ELR (cell line): ENCODE results near the gene GNAQ.
A peak's percentile ranks its signal among the peaks of the same experiment; 100 is the strongest.
"Not testable (repeated sequence)": the region's sequence is repeated elsewhere in the genome, so short reads cannot be mapped to it uniquely, and the experiment has no call there.

Experiments
- DNase-seq: peaks from one replicate; pipeline ENCODE4 v3.0.0-alpha.2; 2015; ENCODE audit warnings: low read depth

GNAQ gene

DNA sequence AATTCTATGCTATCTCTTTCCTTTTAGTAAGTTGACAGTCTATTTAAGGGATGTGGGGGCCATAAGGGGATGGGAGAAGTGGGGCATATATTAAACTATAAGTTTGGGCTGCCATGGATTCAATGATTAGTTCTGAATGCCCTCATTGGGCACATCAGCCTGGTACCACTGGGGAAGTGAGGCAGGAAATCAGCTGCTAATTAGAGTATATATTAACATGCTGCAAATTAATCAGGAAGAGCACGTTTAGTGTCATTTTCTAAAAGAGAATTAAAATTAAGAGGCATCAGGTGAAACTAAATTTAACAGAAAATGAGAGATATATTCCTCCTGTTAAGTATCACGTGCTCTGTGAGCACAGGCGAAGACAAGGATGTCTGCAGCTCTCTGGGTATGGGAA is 260.4 kb downstream of the GNAQ start:
- no peak for DNase-seq

DNA sequence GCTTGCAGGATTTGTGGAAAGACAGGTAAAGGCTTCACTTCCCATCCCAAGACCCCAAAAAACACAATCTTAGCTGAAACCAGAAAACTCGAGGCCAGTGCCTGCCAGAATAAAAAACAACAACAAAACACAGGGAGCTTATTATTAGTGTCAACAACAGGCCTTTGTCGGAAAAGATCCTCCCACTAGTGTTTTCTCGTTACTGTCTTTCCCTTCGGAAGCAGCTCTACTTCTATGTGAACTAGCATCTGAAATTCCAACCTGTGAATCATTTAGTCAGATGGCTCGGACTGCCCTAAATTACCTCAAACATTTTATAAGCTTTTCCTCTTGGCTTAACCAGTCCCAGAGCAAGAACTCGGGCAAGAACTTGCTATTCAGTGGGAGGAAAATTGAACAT is 261.3 kb downstream of the GNAQ start:
- no peak for DNase-seq

DNA sequence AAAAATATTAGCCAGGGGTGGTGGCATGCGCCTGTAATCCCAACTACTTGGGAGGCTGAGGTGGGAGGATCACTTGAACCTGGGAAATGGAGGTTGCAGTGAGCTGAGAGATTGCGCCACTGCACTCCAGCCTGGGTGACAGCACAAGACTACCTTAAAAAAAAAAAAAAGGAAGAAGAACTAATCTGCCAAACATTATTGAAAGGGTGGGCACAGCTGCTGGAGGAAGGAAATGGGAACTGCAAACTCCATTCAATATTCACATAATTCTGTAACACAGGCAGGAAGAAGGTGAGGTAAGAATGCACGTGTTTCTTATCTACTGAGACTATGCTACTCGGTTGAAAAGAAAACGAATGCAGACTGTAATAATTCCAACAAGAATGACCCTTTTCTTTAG is 262.4 kb downstream of the GNAQ start:
- no peak for DNase-seq

DNA sequence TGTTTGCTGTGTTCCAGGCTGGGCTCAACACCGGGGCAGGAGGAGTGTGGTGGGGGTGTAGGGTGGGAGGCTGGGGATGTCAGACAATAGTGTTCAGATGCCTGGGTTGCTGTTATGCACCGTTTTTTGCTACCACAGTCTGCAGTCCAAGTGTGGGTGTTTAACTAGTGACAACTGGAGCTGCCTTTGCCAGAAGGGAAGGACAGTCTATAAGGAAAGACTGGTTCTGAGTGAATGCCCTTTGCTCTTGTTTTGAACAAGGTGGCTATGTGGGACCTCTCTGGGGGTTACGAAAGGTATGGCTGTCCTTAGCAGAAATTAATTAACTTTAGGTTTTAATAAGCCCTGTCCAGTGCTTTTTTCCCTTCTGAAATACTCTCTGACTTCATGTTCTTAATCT is 265.0 kb downstream of the GNAQ start:
- no peak for DNase-seq

DNA sequence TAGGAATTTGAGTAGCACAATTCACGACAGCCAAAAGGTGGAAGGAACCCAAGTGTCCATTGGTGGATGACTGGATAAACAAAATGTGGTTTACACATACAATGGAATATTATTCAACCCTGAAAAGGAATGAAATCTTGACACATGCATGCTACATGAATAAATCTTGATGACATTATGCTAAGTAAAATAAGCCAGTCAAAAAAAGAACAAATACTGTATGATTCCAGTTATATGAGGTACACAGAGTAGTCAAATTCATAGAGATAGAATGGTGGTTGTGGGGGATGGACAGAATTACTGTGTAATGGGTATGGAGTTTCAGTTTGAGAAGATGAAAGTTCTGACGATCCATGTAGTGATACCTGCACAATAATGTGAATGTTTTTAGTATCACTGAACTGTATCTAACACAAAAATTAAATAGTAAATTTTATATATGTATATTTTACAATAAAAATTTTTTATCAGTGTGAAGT is 265.8 kb downstream of the GNAQ start:
- no peak for DNase-seq

DNA sequence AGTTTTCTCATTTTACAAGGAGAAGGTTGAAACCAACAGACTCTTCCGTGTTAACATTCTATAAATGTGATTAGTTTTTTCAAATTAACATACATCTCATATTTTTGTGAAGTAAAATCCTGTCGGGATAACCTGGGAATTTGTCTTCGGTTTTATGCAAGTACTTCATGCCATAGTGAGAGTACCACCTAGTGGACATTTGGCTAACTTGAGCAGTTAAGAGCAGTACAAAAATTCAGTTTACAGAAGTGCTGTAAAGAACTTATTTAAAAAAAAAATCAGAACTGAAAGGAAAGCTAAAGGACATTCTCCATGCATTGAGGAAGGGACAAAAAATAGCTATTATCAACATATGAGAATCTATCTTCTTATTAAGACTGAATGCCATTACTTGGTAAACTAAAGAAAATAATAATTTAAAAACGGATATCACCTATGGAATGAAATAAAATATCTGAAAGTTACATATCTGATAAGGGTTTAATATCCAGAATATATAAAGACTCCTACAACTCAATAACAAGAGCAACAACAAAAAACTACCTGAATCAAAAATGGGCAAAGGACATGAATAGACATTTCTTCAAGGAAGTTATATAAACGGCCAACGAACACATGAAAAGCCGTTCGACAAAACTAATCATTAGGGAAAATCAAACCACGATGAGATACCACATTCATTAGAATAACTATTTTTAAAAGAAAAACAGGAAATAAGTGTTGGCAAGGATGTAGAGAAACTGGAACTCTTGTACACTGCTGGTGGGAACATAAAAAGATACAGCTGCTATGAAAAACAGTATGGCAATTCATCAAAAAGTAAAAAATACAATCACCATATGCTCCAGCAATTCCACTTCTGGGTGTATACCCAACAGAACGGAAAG is 266.5 kb downstream of the GNAQ start:
- peak; percentile 68 for DNase-seq

DNA sequence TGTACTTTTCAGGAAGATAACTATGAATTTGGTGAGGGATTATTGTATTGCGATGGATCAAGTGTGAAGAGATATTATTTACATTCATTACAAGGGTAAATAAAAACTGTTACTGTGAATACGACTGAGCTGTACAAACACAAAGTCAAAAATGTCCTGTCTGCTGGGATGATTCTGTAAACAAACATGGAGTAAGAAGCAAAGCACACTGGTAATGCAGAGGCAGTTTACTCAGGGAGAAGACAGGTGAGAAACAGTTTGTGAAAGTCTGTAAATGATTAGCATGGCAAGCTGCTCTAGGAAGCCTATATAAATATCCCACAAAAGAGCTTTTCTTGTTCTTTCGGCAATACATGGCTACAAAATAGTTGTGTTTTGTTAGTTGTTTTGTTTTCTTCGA is 268.0 kb downstream of the GNAQ start:
- DNase-seq, result no peak

DNA sequence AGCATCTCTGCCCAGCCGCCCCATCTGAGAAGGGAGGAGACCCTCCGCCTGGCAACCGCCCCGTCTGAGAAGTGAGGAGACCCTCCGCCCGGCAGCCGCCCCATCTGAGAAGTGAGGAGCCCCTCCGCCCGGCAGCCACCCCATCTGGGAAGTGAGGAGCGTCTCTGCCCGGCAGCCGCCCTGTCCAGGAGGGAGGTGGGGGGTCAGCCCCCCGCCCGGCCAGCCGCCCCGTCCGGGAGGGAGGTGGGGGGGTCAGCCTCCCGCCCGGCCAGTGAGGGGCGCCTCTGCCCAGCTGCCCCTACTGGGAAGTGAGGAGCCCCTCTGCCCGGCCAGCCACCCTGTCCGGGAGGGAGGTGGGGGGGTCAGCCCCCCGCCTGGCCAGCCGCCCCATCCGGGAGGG is 270.7 kb downstream of the GNAQ start:
- not testable (repeated sequence) for DNase-seq

DNA sequence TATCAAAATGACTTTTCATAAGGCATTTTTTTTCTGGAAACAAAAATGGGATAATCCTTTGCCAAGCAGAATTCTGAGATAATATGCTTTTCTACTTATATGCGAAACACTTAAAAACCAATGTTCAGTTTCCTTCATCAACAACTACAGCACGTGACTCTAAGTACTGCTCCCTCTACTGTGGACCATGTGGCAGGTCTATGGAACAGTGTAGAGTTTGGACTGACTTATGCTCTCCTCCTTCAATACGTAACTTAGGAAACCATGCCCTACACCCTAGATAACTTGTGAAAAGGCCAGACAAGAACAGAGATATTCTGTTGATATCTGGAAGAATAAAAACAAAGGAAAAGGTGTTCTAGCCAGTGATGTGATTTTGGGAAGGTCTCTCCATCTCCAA is 272.2 kb downstream of the GNAQ start:
- DNase-seq, result no peak

DNA sequence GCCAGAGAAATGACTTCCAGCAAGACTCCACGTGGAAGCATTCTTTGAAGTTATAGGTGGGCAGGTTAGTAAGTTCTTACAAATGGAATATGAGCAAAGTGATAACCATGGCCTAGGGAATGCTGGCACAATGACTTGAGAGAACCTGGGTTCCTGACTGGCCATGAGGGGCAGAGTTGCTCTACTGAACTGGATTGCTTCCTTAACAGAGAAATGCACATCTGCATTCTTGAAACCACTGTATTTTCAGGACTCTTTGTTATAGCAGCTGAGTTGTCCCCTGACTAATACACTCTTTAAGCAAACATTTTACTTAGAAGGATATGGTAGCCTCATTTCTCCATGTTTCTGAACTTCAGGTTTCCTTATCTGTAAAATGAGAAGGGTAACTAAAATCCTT is 275.2 kb downstream of the GNAQ start:
- DNase-seq, result no peak

DNA sequence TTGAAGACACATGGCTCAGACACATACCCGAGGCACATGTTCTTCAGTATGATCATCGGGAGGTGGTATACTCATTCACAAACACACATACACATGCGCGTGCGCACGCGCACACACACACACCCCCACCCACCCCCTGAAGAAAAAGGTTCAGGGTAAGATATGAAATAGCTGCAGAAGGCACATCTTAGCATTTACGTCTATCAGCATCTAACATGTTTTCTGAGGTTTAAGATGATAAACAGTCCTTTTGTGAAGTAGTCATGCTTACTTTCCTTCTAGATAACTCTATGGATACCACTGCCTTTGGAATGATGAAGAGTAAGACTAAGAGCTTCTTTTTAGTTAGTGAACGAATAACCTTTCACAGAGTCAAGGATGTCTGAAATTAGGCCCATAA is 278.4 kb downstream of the GNAQ start:
- no peak for DNase-seq

DNA sequence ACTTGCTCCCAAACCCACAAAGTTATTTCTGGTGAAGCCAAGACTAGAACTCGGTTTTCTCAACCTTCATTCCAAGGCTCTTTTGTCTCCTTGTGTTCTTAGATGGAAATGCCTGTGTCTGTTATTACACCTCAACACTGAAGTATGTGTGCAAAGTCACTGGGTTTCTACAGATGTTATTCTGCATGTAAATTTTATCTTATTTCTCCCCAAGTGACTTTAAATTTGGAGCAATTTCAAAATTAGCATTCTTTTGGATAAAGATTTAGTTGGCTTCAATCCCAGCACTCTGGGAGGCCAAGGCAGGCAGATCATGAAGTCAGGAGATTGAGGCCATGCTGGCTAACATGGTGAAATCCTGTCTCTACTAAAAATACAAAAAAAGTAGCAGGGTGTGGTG is 279.1 kb downstream of the GNAQ start:
- DNase-seq, result peak; percentile 39

DNA sequence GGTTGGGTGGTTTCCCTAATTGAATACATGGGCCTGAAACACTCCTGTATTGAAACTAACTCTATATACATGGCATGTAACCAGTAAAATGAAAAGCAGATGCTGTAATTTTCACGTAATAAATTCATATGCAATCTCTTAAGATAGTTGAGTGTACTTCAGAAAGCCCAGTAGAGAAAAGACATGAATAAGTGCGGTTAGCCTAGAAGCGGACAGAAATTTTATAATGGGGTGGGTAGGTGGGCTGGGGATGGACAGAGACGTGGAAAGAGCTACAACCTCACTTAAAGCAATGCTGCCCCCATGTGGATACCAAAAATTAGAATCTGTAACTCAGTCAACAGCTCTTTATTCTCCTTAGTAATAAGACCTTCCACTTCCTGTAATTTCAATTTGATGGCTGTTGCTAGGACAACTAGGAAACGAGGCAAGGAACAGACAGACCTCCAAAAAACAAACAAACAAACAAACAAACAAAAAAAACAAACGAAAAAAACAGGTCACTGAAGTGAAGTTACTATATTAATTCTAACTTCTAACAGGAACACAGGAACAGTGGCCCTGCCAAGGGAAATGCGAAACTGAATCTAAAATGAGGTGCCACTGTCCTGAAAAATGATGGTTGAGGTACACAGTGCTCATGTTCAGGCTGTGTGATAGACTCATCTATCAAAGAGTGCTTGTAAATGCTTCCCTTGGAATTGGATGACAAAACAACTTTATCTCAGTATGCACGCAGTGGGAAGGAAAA is 280.1 kb downstream of the GNAQ start:
- DNase-seq, result peak; percentile 83

DNA sequence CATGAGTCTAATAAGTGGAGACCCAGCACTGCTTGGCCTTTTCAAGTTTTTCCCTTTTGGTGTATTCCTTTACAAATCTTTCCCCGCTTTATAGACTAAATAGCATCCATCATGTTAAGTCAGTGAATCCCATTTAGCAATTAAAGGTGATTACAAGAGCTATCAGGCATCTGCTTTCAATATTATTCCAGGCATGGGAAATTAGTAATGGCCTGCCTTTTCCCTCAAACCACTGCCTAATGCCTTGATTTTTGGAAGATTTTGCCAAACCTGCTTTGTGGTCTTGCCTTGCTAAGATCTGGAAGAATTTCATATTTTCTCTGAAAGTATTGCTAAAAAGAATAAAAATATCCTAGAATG is 280.6 kb downstream of the GNAQ start:
- DNase-seq, result no peak

DNA sequence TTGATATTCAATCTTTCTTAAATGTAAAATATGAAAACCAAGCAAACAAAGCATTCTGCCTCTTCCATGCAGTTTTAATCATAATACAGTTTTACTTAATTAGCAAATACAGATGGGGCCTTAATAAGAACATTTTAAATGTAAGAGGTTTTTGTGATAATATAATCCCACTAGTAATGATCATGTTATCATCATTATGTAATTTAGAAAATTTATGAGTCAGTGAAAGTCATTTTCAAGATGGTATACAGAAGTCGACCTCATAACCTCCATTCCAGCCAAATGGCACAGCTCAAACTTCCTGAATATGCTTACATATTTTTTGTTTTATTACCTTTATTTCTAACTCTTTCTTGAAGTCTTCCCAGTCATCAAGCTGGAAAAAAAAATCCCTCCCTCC is 281.3 kb downstream of the GNAQ start:
- peak; percentile 79 for DNase-seq

DNA sequence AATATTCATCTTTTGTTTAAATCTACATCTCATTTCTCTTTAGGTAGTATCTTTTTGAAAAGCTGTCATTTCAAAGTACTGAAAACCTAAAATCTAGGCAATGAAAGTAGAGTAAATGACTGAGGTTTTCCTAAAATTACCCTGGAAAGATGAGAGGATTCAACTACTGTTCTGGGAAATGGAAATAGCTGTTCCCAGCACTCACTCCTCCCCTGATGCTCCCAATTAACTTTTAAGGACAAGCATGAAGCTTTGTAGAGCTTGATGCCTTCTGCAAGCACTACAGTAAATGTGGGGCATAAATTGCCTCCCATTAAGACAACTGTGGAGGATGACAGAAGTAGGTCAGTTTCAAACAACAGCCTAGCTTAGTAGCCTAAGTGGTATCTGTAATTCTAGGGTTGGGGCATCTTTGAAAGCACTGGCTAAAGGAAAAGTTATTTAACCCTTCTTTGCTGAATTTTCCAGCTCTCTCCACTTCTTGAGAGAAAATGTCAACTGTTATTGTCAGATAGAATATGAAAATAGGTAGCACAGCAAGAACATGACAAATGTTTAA is 283.3 kb downstream of the GNAQ start:
- no peak for DNase-seq

DNA sequence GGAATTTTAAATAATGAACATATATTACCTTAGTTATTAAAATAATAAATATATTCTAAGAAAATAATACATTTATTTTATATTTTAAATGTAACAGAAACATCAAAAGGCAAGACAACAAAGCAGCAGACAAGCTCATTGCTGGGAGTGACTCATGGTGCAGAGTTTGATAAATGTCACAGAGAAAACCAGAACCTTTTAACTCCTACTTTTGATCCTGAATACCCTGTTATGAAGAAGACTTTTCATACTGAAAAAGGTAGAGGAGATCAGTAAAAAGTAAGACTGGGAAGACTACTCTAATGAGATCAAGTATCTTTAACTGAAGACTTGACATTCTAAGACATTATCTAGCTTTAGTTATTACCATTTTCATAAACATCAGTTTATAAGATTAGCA is 284.4 kb downstream of the GNAQ start:
- no peak for DNase-seq

DNA sequence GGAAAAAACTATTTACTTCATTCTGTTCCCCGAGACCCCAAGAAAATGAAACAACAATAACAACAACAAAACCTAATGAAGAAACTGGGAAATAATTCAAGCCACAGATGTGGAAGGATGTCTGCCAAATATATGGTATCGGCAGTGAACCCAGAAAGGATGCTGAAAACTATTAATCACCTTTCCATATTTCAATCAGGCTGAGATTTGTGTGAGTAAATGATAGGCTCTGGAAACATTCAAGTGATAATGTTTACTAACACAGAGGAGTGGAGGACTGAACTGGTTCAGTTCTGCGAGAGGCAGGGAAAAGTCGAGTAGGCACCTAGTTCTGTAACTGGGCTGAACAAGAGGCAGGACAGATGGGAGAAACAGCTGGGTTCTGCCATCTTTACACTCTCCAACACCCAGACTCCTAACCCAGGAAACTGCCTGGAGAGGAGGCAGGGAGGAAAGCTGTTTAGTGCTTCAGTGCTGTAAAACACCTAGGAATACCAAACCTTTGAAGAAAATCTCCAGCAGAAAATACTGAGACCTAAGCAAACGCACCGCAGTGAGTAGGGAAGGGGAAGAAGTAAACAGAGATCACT is 286.7 kb downstream of the GNAQ start:
- DNase-seq, result no peak

DNA sequence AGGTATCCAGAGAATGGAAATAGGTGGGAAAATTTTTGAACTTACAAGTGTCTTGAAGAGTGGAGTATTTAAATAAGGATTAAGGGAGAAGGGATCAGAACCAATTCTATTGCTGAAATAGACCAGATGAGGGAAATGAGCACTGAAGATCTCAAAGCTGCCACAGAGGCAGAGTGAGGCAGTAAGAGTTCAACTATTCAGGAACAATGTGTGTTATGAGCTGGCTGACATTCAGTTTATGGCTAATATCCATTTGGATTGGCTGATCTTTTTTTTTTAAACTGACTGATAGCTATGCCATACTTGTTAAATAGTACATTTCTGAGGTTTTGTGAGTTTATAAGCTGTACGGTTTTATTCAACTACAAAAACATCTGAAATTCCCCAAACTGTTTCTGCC is 288.2 kb downstream of the GNAQ start:
- no peak for DNase-seq

DNA sequence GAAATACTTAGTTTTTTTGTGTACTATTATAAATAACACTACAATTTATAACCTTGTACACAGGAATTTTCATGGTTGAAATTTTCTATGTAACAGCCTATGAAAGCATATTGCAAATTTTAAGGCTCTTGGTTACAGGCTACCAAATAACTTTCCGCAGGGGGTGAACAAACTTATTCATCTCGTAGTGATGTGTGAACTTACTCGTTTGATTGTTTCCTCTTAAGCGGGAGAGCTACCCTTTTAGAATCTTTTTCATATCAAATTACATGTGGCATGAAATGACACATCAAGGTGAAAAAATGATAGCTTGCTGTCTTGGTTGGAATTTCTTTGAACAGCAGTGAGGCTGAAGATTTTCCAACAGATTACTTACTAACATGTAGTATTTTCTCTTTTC is 292.7 kb downstream of the GNAQ start:
- DNase-seq, result no peak

DNA sequence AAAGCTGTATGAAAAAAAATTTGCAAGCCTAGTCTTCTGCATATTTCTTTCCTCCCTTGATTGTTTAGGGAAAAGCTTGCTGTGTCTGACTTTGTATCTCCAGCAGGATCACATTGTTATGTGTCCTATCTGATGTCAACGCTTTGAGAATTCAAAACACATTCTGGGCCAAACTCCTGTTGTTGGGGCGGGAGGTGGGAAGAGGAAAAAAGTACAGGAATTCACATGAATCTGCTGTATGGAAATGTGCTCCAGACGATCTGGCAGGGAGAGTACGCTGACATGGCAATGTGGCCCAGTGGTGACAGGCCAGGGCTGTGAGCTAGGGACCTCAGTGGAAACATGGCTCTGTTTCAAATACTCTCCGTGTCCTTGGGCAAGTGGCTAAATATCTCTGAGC is 296.1 kb downstream of the GNAQ start:
- DNase-seq, result no peak

DNA sequence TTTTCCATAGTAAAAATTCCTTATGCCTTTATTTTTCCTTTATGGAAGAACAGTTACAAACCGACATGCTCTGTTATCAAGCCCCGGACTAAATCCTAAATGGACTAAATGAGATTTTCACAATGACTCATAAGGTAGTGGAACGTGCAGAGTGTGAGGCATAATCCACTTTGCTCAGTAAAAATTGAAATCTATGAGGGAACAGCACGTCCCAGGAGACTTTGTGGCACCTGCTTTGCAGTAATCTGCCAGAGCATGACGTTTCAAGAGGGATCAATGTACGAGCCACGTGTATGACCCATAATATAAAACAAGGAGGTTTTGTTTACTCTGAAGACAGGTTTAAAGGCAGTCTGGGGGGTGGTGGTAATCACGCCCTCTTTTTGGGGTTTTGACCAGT is 299.7 kb downstream of the GNAQ start:
- no peak for DNase-seq
